Stimulated activated CD8-positive, alpha-beta memory T cell treated with anti-CD3 and anti-CD28 coated beads, Interleukin-2, amount 100 ng/mL, for 48 hours (primary cell): ENCODE measurements around the gene LRMDA.
"Not testable (repeated sequence)": the region's sequence is repeated elsewhere in the genome, so short reads cannot be mapped to it uniquely, and the experiment has no call there.

Source experiments
- DNase-seq, 2 donors: peaks; one replicate each; pipeline ENCODE4 v3.0.0-alpha.2; 2020; ENCODE audit warnings: low read depth in 2 of 2

Gene LRMDA

GRCh38 chr10:76552091-76552873, 1120.9 kb downstream of the LRMDA start:
- DNase-seq: no peak

GRCh38 chr10:76553263-76554032, 1122.0 kb downstream of the LRMDA start:
- DNase-seq: no peak

DNA sequence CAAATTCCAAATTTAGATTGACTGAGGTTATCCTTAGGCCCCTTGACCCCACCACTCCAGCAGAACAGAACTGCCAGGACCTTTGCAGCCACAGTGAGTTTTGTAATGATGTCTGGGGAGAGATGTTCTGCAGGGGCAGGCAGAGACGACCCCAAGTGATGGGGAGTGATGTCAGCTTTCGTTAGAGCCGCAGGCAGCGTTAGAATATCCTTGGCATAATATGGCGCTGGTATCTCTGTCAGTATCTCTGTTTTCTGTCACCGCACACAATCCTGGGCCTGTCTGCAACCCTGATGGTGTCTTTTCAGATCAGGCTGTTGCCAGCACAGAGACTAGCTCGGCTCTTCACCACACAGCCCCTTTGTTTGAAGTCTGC, 1122.6 kb downstream of the LRMDA start:
- no peak for DNase-seq

DNA sequence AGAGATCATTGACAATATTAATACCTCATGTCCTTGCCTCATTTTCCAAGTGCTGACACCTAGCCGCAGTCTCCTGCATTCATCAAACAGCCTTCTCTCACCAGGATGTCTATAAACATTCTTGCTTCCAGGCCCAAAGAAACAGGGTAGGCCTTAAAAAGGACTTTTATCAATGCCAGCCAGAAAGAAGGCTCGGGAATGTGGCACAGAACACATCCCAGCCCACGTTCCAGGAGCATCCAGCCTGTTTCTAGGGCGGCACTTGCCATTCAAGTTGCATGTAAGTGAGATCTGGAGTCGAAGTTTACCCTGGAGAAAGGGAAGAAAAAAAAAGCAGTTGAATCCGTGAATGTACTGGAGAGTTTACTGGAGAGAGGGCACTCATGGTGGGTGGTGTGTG, 1123.1 kb downstream of the LRMDA start:
- no peak for DNase-seq

- DNase-seq: no peak
Measured at GRCh38 chr10:76555067-76555670, 1123.7 kb downstream of the LRMDA start.

DNA sequence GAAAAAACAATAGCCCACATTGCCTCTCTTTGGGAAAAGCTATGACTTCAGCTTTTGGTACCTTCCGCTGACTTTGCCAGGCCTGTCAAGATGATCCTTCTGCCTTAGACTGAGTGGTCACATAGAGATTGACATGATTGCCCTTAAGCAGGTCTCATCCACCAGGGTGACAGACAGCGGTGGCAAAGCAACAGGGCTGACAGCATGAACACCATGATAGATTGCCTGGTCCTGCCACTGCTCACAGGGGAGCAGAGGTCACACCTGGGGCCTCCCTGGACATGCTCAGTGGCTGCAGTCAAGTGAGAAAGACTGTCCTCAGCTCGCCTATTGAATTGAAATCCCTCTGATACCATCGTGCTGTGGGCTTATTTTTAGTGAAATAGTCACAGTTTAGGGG, 1125.9 kb downstream of the LRMDA start:
- DNase-seq: no peak

GRCh38 chr10:76558586-76558985, 1127.2 kb downstream of the LRMDA start:
- DNase-seq: no peak

DNA sequence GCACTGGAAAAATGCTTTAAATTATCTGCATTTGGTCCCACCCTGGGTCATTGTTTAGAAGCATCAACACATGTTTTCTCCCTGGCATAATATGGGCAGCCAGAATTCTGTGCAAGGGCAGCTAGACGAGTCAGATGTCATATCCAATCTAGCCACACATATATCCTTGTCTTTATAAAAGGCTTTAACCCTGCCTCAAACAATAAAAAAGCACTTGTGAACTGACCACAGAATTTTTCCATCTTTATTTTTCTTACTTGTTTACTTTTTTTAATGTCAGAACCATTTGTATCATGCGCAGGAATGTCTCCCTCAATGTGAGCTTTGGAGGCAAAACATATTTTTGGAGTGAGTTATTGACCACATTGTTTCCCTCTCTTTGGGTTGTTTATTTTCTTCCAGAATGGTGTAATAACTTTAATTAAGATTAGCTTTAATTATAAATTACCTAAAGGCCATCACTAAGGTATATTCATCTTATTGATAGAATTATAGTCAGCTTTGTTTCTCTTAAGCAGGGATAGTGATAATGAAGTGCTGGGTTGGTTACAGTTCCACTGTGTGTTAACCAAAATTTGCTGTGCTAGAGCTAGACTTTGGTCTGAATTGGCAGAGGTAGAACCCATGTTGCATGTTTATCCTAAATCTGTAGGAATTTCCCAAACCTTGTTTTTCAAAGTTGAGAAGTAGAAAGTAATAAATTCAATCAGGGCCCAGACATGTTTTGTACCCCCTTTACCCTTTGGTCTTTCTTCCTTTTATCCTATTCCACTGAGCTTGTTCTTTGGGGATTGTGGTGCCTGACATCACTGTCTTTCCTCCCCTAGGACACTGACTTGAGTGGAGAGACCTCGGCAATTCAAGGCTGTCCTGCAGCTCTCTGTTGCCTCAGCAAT, 1127.8 kb downstream of the LRMDA start:
- DNase-seq: no peak

- no peak for DNase-seq
Measured at GRCh38 chr10:76559892-76560220, 1128.4 kb downstream of the LRMDA start.

- no peak for DNase-seq
Measured at GRCh38 chr10:76560338-76560737, 1128.9 kb downstream of the LRMDA start.

DNA sequence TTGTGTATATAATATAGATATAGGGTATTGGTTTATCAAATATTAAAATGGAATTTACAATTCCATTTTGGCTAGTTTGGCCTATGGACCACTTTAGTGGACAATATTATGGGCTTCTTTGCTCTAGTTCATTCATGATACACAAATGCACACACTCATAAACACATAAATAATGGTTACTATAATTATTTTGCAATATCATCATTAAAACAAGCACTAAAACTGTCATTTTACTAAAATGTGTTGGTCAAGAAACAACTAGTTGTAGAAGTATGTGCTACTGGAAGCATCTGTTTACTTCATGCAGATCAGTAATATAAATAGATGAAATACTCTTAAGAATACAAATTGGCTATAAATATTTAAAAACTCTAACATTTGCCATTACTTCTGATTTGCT, 1131.9 kb downstream of the LRMDA start:
- DNase-seq: no peak

GRCh38 chr10:76572021-76572420, 1140.6 kb downstream of the LRMDA start:
- DNase-seq: no peak

- DNase-seq: no peak
Measured at GRCh38 chr10:76576276-76576962, 1145.0 kb downstream of the LRMDA start.

DNA sequence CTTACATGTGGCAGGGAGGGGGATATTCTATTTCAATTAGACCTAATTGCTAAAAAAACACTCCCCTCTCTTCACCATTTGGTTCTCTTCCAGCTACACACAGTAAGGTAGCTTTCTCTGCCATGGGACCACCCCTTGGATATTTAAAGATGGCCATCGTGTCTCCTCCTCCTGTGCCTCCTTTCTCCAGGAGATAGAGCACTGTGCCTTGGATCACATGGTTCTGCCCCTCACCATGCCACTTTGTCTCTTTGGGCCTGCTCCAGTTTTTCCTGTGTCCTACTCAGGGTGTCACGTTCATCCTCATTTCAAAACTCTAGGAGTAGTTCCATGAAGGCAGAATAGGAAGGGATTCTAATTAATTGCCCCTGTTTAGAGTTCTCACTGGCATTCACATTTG, 1146.0 kb downstream of the LRMDA start:
- no peak for DNase-seq

DNA sequence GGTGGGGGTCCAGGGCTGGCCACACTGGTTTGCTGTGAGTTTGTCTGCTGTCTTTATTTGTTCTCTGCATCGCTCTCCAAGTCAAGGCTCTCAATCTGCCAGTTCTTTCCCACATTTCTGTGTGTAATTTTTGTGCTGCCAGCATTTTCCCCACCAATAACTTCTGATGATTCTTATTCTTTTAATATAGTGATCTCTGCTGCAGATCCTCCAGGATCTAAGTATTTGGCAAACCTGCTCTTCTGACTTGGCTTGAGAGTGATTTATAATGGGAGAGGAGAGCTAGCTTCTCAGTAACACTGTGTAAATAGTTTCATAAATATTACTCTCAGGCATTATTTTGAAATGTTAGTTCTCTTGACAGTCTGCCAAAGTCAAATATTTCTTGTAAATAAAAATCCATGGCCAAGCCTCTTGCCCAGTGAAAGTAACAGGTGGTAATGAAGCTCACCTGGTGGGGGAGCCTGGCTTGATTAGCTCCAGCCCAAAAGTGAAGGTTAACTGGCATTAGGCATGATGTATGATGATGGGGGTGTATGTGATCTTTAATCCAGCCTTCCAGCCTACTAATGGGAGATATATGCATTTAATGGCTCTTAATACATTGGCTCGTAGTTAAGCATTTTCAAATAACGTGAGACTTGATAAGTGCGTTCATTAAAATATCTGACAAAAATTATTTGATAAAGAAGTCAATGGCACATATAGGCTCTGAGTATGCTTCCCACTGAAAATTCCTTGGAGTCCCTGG, 1150.3 kb downstream of the LRMDA start:
- DNase-seq: no peak

GRCh38 chr10:76582531-76582930, 1151.1 kb downstream of the LRMDA start:
- no peak for DNase-seq

DNA sequence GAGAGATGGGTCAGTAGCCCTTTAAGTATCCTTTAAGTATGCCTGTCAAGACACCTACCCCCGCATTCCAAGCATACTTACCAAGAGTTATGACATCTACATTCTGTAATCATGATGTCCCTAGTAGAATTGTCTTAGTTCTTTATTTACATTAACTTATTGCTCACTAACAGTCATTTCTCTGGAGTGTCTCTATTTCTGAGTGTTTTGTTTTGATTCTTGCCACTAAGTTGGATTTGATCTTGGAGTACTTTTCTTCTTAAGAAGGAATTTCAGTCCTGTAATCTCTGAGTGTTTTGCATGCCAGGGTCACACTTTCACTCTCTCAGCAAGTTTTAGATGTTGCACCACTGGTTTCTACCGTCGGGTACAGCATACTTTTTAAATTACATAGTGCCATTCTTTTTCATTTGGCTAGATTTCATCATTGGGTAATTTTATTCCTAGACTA, 1152.3 kb downstream of the LRMDA start:
- no peak for DNase-seq

- DNase-seq: not testable (repeated sequence)
Measured at GRCh38 chr10:76584466-76584865, 1153.0 kb downstream of the LRMDA start.
